GM19397 (cell line): Measurements from ENCODE around the gene STARD13.

Experiments used
- ATAC-seq: cut with Tn5 transposase; IDR thresholded peaks from one replicate; pipeline ENCODE4 v1.9.1; 2021; ENCODE audit warnings: mild to moderate bottlenecking, moderate library complexity; ENCODE audit not compliant: unreplicated experiment

STARD13 gene

GRCh38 chr13:33101835-33102234 lies 183.7 kb downstream of the STARD13 start:
- no peak for ATAC-seq

- no peak for ATAC-seq
These were observed 184.7 kb downstream of the STARD13 start for GRCh38 chr13:33100886-33101285.

GRCh38 chr13:33099860-33100259 lies 185.7 kb downstream of the STARD13 start:
- ATAC-seq = no peak

GRCh38 chr13:33096886-33097605 lies 188.5 kb downstream of the STARD13 start:
- ATAC-seq = no peak

- no peak for ATAC-seq
These were observed 193.2 kb downstream of the STARD13 start for GRCh38 chr13:33092073-33092987.

- no peak for ATAC-seq
These were observed 194.2 kb downstream of the STARD13 start for GRCh38 chr13:33091415-33091774.

- ATAC-seq = no peak
These were observed 194.7 kb downstream of the STARD13 start for GRCh38 chr13:33090755-33091414.

- no peak for ATAC-seq
These were observed 196.2 kb downstream of the STARD13 start for GRCh38 chr13:33089311-33089710.

GRCh38 chr13:33087790-33088189 lies 197.8 kb downstream of the STARD13 start:
- no peak for ATAC-seq

- no peak for ATAC-seq
These were observed 198.5 kb downstream of the STARD13 start for GRCh38 chr13:33087091-33087490.

- ATAC-seq = no peak
These were observed 202.5 kb downstream of the STARD13 start for GRCh38 chr13:33083054-33083453.

- no peak for ATAC-seq
These were observed 203.9 kb downstream of the STARD13 start for GRCh38 chr13:33081666-33082065.

- no peak for ATAC-seq
These were observed 204.5 kb downstream of the STARD13 start for GRCh38 chr13:33080972-33081590.

GRCh38 chr13:33079960-33080359 lies 205.6 kb downstream of the STARD13 start:
- no peak for ATAC-seq

GRCh38 chr13:33078263-33078662 lies 207.3 kb downstream of the STARD13 start:
- ATAC-seq = no peak

GRCh38 chr13:33076001-33076992 lies 209.3 kb downstream of the STARD13 start:
- no peak for ATAC-seq

GRCh38 chr13:33073338-33073737 lies 212.2 kb downstream of the STARD13 start:
- no peak for ATAC-seq

GRCh38 chr13:33072759-33073158 lies 212.8 kb downstream of the STARD13 start:
- no peak for ATAC-seq

GRCh38 chr13:33072282-33072681 lies 213.3 kb downstream of the STARD13 start:
- ATAC-seq = no peak

GRCh38 chr13:33070713-33071112 lies 214.8 kb downstream of the STARD13 start:
- ATAC-seq = no peak
